GM12801 (cell line): ENCODE data around the gene RNF151.

Source experiments
- CTCF ChIP-seq: IDR thresholded peaks from one replicate; pipeline ENCODE4 v1.5.1; 2011; ENCODE audit warnings: control low read depth; ENCODE audit not compliant: insufficient read length; ENCODE audit errors: extremely low read depth

RNF151 gene

GRCh38 chr16:2005646-2006045, 39.0 kb downstream of the RNF151 start:
- TF ChIP-seq CTCF = no peak

GRCh38 chr16:2006317-2006716, 39.7 kb downstream of the RNF151 start:
- no peak for TF ChIP-seq CTCF

GRCh38 chr16:2007081-2007836, 40.6 kb downstream of the RNF151 start:
- TF ChIP-seq CTCF = no peak

GRCh38 chr16:2008009-2008526, 41.4 kb downstream of the RNF151 start:
- no peak for TF ChIP-seq CTCF

GRCh38 chr16:2008631-2009163, 42.0 kb downstream of the RNF151 start:
- no peak for TF ChIP-seq CTCF

GRCh38 chr16:2009164-2009711, 42.6 kb downstream of the RNF151 start:
- no peak for TF ChIP-seq CTCF

- TF ChIP-seq CTCF = no peak
These were observed 43.3 kb downstream of the RNF151 start, which contains the start of gene ZNF598 for GRCh38 chr16:2009791-2010510. ZNF598 (minus strand) TSS chr16:2009821.
